Endothelial cell of umbilical vein (primary cell): ENCODE results near the gene BCR. TPM values are rescaled to one million over a fixed set of nuclear protein-coding genes. Genes with fewer than 3 reads are reported as not detected.
"Not testable (repeated sequence)": the region's sequence is repeated elsewhere in the genome, so short reads cannot be mapped to it uniquely, and the experiment has no call there.

Source experiments
- BruUV-seq: library from RNA; stranded (reverse); fragments of 400-500 nt; replicated peaks from 2 replicates; lab custom pipeline; 2021; lab: Mats Ljungman, UMichigan
- CTCF ChIA-PET: fragments of 300-600, 350-600 bp; sonication (Branson Sonifier 250); formaldehyde crosslinking; loops from one replicate; lab custom pipeline; 2021; ENCODE audit warnings: antibody characterized with exemption, inconsistent platforms; lab: Charles Lee
- POLR2A ChIA-PET: fragments of 300-600, 350-600 bp; sonication (Branson Sonifier 250); formaldehyde crosslinking; loops from one replicate; lab custom pipeline; 2021; ENCODE audit warnings: antibody characterized with exemption, inconsistent platforms; lab: Charles Lee
- DNase-seq: peaks from one replicate; pipeline ENCODE4 v3.0.0-alpha.2; 2011; ENCODE audit warnings: low read depth, low spot score
- FAIRE-seq: peaks from 2 replicates; lab custom pipeline; 2011; peaks lifted over from hg19 to GRCh38; lab: Jason Lieb, UNC
- H2AFZ ChIP-seq: 2 replicates; pipeline ENCODE4 v1.6.0; 2012; ENCODE audit warnings: low read depth, low read length, control low read depth, inconsistent platforms
- H3K27ac ChIP-seq: 2 replicates; pipeline ENCODE4 v1.5.1; 2011; ENCODE audit warnings: low read depth, mild to moderate bottlenecking, control low read depth, low read length, moderate library complexity; ENCODE audit not compliant: insufficient read depth
- H3K27me3 ChIP-seq, 2 experiments: 2 replicates each; pipeline versions ENCODE4 v1.6.0 to v1.6.1; 2011; ENCODE audit warnings: low read length in 2 of 2, mixed read lengths in 1 of 2; ENCODE audit not compliant: control insufficient read depth in 2 of 2, insufficient read depth in 2 of 2
- H3K36me3 ChIP-seq, 2 experiments: 2 replicates in 1 of 2; 3 replicates in 1 of 2; pipeline ENCODE4 v1.5.1; 2011; ENCODE audit warnings: low read length in 2 of 2, mild to moderate bottlenecking in 1 of 2, moderate library complexity in 1 of 2; ENCODE audit not compliant: control insufficient read depth in 2 of 2, insufficient read depth in 2 of 2; ENCODE audit errors: extremely low read depth in 1 of 2
- H3K4me1 ChIP-seq: 3 replicates; pipeline ENCODE4 v1.5.1; 2011; ENCODE audit warnings: mild to moderate bottlenecking, low read length; ENCODE audit not compliant: control insufficient read depth, insufficient read depth; ENCODE audit errors: extremely low read depth
- H3K4me2 ChIP-seq: 2 replicates; pipeline ENCODE4 v1.6.1; 2011; ENCODE audit warnings: low read length, control low read depth, mixed read lengths; ENCODE audit not compliant: insufficient read depth
- H3K4me3 ChIP-seq, 3 experiments: fragments of 200-600 bp in 1 of 3; sonication (generic), shearing (Covaris generic) in 1 of 3; replicated peaks in 1 of 3; 2 replicates each; pipeline ENCODE4 v1.5.1; 2011 to 2016; ENCODE audit warnings: control low read depth in 3 of 3, low read length in 3 of 3, mild to moderate bottlenecking in 2 of 3, inconsistent platforms in 1 of 3, low read depth in 1 of 3, moderate library complexity in 1 of 3; ENCODE audit not compliant: insufficient read depth in 1 of 3
- H3K79me2 ChIP-seq: 2 replicates; pipeline ENCODE4 v1.6.0; 2012; ENCODE audit warnings: low read length, inconsistent platforms; ENCODE audit not compliant: control insufficient read depth, insufficient read depth
- H3K9ac ChIP-seq: replicated peaks from 2 replicates; pipeline ENCODE3; 2011; ENCODE audit warnings: low read length, control low read depth; ENCODE audit not compliant: insufficient read depth; ENCODE audit errors: extremely low read depth
- H3K9me1 ChIP-seq: replicated peaks from 3 replicates; pipeline ENCODE4 v1.6.0; 2011; ENCODE audit warnings: mild to moderate bottlenecking, low read length; ENCODE audit not compliant: control insufficient read depth, insufficient read depth; ENCODE audit errors: extremely low read depth
- H3K9me3 ChIP-seq: replicated peaks from 2 replicates; pipeline ENCODE4 v1.5.1; 2012; ENCODE audit warnings: low read length, inconsistent platforms; ENCODE audit not compliant: control insufficient read depth, insufficient read depth
- H4K20me1 ChIP-seq: replicated peaks from 2 replicates; pipeline ENCODE3; 2011; ENCODE audit warnings: mild to moderate bottlenecking, low read length; ENCODE audit not compliant: control insufficient read depth, insufficient read depth; ENCODE audit errors: extremely low read depth
- dilution Hi-C: fragments of 300-500 bp; cut with MboI; formaldehyde crosslinking; loops from one replicate; pipeline ENCODE4 v1.15.0; 2019; ENCODE audit warnings: low sequenced_read_pairs; ENCODE audit not compliant: extremely low pct_ligation_motif_present
- intact Hi-C: fragments of 100-400 bp; cut with micrococcal nuclease; formaldehyde crosslinking; loops from one replicate; pipeline ENCODE4 v1.10.0; 2022
- polyA plus RNA-seq, 4 experiments: library from polyadenylated mRNA; depleted of rRNA in 3 of 4; stranded (reverse) in 3 of 4; unstranded in 1 of 4; fragments of >200 nt; gene quantifications; 2 replicates each; pipeline versions ENCODE4 v1.2.1 to v1.2.3, GENCODE V29; 2011 to 2012; ENCODE audit warnings: missing spikeins in 1 of 4
- total RNA-seq: library from RNA; stranded (reverse); gene quantifications from 2 replicates; pipeline ENCODE4 v1.2.3, GENCODE V29; 2021

The BCR gene
- total and polyA plus RNA-seq, 2 donors (not counting 3 experiments of a cell fraction or from before 2014, with no cell fraction given), result 129 to 141 TPM

- POLR2A ChIA-PET, H3K79me2 ChIP-seq, H2AFZ ChIP-seq, H3K9me1 ChIP-seq, H3K4me3 ChIP-seq, CTCF ChIA-PET, dilution Hi-C loops, H3K9me3 ChIP-seq, H3K27ac ChIP-seq, H3K27me3 ChIP-seq, H4K20me1 ChIP-seq, H3K4me2 ChIP-seq, H3K9ac ChIP-seq, intact Hi-C loops, BruUV-seq: not testable (repeated sequence)
- DNase-seq, result peak; percentile 64
- peak; percentile 92 for FAIRE-seq
- Histone ChIP-seq H3K4me1 (peaks cover 28% of the 10 kb centered on the region), H3K36me3 (peaks cover 0 to 19% of the 10 kb centered on the region in 2 experiments)
Measured at GRCh38 chr22:23310443-23311097, 130.3 kb downstream of the BCR start.

GRCh38 chr22:23311635-23312420 lies 131.5 kb downstream of the BCR start:
- H3K4me2 ChIP-seq, CTCF ChIA-PET, H3K27ac ChIP-seq, H3K9me1 ChIP-seq, H3K27me3 ChIP-seq, DNase-seq, H3K9ac ChIP-seq, H4K20me1 ChIP-seq, POLR2A ChIA-PET, H3K9me3 ChIP-seq, H3K79me2 ChIP-seq, BruUV-seq, FAIRE-seq, H3K4me3 ChIP-seq, H2AFZ ChIP-seq, dilution Hi-C loops, intact Hi-C loops: not testable (repeated sequence)
- peaks cover 15% of the 10 kb centered on the region for H3K4me1 ChIP-seq
- peaks cover 0 to 19% of the 10 kb centered on the region in 2 experiments for H3K36me3 ChIP-seq
